ENCODE results near the gene SERPINB5.
A peak's percentile ranks its signal among the peaks of the same experiment; 100 is the strongest.

SERPINB5 gene

DNA sequence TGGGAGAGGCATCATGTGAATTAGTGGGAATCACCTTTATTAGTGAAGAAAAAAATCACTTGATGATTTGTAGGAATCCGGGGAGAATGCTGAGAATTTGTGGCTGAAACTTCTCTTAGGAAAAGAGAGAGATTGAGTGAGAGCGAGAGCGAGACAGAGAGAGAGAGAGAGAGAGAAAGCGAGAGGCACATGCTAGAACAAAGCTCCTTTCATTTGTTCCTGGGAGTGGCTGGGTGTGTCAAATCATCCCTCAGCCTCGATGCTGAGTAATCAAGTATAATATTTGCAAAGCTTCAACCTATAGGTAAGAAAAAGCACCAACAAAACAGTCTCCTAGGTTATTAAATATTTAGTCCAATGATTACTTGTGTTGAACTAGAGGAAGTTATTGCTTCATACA lies 4.4 kb upstream of the SERPINB5 start:
- no peak for DNase-seq

DNA sequence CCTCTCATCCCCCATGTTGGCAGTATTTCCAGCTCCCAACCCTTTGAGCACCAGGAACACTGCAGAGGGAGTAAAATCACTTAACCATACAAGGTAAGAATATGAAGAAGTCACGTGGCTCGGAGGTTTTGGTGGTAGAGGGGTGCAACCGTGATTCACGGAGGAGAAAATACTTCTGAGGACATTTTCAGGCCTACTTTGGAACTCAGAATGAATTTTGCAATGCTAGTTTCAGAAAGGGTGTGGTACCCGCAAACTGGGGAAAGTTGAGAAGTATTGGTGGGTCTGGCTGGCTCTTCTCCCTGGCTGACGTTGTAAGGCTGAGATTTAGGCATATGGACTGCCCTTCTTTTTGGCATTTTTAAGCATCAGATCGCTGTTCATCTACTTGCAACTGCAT lies 442 bp downstream of the SERPINB5 start:
- DNase-seq = no peak

DNA sequence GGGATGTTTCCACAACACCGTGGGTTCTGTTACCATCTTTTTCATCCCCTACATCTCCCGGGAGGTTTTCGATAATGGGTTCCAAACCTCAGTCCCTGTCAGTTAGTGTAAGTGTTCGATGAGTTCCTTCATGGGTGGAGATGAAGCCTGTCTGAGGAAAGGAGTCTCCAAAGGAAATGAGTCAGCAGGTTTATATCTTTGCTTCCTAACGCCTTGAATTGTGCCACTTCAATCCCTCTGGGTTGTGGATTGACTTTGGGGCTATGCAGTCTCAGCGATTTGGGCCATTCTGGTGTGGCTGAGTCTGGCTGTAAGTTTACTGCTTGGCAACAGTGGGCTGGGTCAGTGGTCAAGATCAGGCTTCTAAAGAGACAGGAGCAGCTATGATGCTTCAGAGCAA lies 1.2 kb downstream of the SERPINB5 start:
- peak; percentile 60 for DNase-seq

DNA sequence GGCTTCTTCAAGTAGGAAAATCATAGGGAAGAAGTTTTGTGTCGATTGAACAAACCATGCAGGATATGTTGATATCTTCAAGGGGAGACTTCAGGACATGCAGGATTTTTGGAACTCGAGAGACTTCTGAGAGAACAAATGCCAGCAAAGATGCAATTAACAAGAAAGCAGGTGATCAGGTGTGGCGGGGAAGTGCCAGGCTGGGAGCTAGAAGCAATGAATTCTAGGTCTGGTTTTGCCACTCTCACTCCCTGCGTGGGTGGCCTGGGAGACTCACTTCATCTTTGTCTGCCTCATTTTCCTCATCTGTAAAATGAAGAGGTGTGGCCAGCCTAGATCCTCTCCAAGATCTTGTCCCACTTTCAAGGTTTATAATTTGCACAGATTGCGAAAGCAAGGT lies 3.1 kb downstream of the SERPINB5 start:
- no peak for DNase-seq

DNA sequence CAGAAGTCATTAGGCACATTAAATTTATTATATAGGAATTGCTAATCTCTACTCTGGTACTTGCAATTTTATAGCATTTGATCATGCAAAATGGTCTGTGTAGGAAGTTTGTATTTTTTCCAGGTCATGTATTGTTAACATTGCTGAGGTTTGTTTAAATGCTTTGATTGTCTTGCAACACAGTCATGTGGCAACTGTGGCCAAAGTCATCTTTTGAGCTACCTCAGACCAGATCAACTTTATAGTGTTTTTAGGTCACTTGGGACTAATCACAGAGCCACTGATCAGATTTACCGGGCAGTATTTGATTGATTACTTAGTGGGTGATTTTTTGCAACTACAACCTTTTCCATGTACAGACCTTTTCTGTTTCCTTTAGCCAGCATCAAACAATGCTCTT lies 3.7 kb downstream of the SERPINB5 start:
- DNase-seq = no peak

DNA sequence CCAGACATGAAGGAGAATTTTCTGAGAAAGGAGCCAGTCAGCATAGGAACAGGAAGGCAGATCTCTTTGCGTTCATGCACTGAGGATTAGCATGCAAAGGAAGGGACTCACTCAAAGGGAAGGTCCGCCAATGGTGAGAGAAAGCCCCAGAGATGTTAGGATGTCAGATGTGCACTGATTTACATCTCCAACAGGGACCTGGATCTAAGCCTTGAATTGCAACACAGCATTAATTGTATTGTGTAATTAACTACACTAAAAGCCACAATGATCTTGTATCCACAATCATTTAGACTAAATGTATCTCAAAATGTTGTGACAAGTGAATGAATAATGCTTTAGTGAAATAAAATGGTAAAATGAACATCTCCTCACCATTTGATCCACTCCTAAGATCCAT lies 4.2 kb downstream of the SERPINB5 start:
- DNase-seq = no peak

DNA sequence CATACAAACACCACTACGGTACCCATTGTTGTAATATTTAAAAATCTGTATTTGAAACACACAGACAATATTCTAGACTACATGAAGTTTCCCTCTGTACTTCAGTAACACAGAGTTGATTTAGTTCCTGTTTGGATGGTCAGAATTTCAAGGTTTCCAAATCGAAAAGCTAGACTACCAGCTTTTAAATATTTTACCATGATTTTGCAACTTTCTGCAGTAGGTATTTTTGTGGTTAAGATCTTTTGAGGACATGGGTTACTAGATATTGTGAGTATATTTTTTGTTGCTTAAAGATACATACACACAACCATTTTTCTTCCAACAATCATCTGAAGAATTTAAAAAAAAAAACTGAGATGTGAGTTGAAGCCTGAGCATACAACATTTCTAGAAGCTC lies 10.9 kb downstream of the SERPINB5 start:
- no peak for DNase-seq

DNA sequence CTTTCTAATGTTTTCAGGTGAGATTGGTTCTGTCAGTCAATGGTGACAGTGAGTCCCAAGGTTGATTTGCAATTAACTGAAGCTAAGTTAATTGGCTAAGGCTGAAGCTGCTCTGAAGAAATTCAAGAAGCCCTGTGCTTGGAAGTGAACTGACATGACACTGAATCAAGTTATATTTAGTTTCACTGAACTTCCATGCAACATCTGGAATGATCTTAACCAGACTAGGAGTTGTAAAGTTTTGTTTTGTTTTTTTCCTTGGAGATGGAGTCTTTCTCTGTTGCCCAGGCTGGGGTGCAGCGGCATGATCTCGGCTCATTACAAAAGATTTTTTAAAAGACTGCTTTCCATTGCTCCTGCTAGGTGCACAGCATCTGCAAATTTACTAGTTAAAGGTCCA lies 11.4 kb downstream of the SERPINB5 start:
- no peak for DNase-seq

DNA sequence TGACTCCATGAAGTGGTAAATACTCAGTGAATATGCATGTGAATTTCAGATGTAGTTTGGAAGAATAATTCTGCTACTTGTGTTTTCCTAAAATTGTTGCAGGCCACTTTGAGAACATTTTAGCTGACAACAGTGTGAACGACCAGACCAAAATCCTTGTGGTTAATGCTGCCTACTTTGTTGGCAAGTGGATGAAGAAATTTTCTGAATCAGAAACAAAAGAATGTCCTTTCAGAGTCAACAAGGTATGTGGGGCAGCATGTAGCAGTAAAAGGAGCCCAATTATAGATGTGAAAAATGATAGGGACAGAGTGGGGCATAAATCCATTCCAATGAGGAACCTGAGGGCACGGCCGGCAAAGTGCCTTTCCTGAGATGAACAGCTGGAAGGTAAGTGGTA lies 16.1 kb downstream of the SERPINB5 start:
- DNase-seq = no peak

DNA sequence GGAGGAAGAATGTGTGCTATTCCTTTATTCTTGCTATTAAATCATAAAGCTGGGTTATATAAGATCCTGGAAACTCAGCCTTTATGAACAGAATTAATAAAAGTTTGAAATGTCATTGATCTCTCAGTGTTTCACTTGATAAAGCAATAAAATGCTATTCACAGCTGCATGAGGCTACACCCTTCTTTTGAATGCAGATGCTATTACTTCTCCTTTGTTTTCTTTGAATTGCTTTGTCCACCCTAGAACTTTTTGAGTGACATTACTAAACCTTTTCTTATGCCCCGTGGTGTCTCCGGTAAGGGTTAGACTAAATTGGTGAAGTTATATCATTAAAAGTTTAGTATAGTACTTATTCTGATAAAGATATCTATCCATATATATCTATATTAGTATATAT lies 18.9 kb downstream of the SERPINB5 start:
- no peak for DNase-seq

DNA sequence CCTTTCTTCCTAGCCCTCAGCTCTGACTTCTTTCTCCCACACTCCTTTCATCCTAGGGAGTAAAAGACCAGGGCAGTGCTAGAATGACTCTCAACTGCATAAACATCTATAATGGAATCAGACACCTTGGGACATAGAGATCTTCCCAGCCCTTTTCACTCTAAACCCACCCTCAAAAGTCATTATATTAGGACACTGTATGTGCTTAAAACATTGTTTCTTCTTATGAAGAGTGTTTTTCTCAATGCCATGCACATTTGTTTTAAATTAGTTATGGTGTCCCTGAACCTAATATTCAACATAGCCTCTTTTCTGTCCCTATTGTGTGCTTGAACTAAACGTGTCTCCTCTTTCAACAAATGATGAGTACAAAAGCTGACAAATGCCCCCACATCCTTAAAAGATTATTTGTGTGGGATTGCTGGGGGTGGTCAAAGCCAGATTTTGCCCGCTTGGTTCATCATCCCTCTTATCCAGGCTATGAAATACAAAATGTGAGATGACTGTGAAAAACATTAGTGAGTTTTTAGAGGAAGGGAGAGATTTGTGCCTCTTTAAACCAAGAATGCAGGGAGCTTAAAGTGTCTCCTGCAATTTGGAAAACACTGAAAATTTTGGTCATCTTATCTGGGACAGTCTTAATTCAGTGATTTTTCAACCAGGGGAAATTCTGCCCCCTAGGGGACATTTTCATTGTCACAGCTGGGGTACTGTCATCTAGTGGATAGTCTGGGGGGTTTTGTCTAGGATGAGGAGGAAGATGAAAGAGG lies 29.0 kb downstream of the SERPINB5 start:
- no peak for DNase-seq

DNA sequence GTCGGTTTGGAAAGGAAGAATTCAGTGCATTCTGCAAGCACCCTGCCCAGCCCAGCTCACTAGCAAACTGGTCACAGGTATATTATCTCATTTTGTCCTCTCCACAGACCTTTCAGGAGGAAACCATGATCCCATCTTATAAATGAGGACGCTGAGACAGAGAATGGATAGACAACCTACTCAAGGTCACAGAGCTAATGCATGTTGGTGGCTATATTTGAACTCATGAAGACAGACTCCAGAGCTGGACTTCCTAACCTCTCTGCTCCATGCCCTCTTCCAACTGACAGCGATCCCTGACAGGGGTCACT lies 29.5 kb downstream of the SERPINB5 start:
- no peak for DNase-seq

DNA sequence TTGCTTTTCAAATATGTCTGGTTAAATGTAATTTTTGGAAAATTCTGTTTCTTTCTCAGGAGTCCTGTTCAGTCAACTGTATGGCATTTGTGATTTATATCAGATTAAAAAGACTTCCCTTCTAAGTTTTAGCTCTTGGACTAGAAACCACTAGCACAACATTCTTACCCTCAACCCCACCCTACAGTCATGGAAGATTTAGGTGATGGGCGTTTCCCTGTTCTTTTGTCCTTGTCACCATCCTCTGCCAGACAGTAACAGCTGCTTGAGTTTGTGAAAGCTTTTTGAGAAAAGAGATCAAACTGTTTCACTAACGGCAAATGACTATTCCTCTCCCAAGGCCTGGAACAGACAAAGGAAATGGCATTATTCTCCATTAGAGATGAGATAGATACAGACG lies 31.8 kb downstream of the SERPINB5 start:
- DNase-seq = no peak

DNA sequence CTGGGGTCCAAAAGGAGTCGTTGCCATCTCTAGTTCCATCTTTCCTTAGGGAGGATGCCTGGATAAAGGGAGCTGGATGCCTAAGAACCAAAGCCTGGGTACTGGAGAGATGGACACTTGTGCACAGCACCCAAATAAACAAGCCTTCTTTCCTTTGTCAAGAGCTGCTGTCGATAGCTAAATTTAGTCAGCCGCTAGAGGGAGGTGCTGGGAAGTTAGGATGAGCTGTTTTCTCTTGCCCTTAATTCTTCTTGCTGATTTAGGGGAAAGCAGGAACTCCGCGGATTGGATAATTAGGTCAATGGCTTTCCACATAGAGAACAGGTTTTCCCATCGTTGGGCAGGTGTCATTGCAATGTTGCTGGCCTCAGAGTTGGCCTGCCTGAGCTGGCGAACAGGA lies 34.5 kb downstream of the SERPINB5 start:
- peak; percentile 87 for DNase-seq

DNA sequence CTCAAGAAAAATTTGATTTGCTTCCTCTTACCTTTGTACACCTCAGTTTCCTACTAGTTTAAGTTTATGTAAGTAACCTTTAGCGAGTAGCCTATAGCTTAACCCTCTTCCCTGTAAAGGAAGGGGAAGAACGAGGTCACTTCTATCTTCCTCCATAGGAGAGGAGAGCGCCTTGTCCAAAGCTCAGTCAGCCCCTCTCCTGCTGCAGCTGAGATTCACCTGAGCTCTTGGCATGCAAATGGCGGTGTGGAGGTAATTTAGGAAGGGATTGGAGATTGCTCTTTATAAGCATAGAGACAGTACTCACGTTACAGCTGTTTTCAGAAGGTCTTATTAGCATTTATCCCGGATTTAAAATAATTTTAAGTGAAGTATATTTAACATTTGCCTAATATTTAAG lies 37.6 kb downstream of the SERPINB5 start:
- DNase-seq = no peak

DNA sequence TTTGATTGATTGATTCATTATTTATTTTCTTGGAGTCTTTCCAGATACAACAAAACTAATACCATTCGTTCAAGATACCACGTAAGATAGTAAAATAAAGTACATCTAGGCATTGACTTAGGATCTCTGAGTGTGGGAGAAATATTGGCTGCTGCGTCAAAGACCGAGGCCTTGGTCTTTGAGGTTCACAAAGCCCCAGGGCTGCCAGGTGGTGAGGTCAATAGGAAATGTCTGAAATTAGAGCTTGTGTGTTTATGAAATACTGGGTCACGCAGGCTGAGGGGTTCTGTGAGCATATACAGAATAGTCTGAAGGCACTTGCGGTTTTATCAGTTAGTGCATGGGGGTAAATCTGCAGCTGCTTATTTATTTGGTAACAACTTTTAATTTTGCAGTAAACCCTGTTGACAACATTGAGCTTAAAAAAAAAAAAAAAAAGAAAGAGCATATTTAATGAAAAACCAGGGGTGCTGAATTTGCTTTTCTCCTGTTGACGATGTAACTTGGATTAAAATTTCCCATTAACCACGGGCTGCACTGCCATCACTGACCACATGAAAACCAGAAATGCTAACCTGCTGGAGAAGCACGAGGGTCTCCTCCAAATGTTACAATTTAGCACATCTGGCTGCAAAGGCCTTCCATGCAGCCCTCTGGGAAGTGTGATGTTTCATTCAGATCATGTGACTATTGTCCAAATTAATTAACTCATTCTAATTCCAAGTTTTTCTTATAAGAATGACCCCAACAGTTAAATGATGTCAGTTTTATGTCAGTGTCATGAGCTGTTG lies 38.3 kb downstream of the SERPINB5 start:
- no peak for DNase-seq

DNA sequence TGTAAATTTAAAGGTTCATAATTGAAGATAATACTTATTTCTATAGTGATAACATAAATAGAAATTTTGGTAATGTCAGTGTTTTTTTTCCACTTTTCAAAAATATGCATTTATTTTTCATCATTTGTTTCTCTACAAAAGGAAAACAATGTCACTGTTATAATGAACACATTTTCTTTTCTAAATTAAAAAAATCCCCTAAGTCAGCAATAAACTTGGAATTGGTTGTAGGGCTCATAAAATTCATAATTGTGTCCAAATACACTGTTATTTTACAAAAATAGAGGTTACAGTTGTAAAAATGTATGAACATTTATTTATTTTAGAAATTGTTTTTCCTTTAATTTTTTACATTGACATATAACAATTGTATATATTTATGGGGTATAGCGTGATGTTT lies 39.0 kb downstream of the SERPINB5 start:
- DNase-seq = no peak

DNA sequence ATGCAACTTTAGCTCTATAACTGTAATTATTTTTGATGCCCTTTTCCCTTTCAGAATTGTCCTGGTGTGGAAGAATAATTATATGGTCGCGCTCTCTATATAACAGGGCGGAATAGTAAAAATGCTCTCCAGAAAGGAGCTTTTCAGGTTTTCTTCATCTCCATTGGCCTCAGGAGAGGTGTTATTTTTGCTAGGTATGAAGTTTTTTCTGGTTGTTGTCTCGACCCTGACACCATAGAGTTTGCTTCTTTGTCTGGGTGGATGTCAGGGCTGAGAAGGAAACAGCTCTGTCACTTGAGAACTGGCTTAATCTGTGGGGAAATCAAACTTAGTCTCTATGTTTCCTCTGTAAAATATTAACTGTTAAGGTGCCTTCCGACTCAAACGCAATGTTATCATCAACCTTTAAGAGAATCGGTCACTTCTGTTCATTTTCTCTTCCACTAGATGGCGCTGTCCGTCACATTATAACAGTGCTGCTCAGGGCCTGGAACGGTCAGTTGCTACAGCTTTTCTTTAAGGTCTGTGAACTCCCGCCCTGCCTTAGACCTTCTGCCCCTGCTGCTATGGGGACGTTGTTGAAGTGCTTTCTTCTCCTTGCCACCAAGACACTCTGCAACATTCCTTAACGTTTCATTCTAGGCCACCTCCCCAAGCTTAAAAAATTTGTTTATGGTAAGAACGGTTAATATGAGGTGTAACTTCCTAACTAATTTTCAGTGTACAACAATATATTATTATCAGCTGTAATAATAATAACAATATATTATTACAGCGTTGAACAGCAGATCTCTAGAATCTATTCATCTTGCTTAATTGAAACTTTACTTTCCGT lies 41.6 kb downstream of the SERPINB5 start:
- DNase-seq = peak; percentile 79

DNA sequence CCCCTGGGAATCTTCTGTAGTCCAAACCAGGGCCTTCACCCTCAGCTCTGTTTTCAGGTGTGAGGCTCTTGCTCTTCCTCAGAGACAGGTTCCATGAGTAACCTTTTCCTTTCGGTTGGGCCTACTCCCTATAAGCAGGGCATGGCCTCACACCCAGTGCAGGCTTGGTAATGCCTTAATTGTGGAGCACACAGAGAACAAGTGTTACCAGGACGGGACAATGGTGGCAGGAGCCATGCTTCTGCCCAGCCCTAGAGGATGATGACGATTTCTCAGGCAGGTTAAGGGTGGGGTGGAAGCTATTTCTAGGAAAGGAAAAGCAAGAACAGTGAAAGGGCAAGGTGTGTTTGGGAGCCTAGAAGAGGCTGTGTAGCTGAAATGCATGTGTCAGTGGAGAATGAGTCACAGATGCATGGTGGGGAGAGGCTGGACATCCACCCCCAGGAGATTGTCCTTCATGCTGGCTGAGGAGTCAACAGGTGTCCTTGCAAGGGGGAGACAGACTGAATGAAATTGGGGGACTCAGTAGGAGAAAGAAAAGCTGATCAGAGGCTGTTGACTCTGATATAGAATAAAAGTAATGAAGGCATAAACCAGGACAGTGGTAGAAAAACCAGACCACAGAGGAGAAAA lies 43.4 kb downstream of the SERPINB5 start:
- no peak for DNase-seq

DNA sequence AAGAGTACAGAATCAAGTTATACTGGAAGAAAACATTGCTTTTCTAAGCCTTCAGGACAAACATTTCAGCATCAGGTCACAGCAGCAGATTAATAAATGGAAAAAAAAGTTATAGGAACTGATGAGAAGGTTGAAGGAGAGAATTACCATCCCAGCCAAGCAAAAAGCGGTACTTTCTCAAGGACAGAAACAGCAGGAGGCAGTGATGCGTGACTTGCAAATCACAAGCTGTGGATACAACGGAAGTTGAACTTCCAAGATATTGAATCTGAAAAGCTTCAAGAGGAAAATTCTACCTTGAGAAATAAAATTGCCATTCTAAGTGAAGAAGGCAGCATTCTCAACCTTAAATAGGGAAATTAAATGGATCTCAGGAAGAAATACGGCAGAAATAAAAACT lies 46.9 kb downstream of the SERPINB5 start:
- DNase-seq = no peak

DNA sequence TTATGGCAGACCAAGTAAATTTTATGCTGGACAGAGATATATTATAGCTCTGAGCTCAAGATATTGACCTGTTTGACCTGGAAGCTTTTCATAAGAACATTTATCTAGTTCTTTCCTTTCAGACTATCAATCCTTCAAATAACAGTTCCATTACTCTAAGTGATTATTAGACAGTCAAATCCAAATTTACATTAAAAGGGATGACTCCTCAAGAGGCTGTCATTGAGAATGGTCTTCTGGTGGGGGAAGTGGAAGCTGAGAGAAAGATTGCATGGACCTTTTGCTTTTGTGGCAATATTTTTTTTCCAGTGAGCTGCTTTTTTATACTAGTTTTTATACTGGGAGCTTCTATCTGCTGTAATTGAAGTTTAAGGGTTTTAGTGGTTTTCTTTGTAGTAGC lies 50.5 kb downstream of the SERPINB5 start:
- DNase-seq = no peak

DNA sequence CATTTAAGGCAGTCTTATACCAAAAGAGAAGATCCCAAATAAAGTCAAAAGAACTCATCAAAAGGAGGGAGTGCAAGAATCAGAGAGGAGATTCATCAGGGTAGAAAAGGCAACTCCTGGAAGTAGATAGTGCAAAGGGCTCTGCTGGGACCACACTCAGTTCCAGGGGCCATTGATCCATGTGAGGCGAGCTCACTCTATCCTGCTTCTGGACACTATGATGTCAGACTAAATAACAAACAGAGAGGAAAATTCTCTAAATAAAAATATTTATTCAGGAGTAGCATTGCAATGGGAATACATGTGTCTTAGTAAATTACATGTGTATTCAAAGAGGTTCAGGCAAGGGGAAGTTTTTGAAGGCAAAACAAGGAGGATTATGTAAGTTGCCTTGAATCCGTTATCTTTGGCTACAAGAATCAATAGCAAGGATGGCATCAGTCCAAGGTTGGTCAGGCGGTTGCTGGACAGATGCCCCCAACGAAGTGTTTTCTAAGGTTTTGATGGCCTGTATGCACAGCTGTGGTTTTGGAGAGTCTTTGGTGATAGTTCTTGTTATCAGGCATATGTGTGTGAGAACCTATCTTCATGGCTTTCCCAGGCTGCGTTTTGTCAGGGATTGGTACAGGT lies 52.2 kb downstream of the SERPINB5 start:
- no peak for DNase-seq

DNA sequence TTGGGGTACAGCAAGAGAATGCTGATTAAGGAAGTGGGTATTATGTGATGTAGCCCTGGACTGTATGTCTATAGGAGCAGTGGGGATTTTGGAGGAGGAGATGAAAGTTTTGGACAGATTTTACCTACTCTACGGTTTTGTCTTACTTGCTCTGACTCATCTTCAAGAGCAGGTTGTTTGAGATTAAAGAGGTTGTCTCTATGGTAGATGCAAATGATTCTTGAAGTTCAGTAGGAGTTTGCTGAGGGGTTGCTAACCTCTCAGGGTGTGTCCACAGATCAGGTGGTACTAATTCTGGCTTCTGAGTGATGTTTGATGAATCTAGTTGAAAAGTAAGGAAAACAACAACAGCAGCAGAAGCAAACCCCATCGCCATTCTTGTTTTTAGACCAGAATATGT lies 55.7 kb downstream of the SERPINB5 start:
- no peak for DNase-seq

Data from islet precursor cell (in vitro differentiated cells).